Duodenal mucosa (tissue), 2 donors: ENCODE data around the gene FLOT1.
"Not testable (repeated sequence)": the region's sequence is repeated elsewhere in the genome, so short reads cannot be mapped to it uniquely, and the experiment has no call there.

Source experiments
- H3K27ac ChIP-seq: one replicate; pipeline ENCODE4 v1.7.0; 2013; ENCODE audit warnings: low read depth, low read length
- H3K27me3 ChIP-seq, 2 donors: one replicate each; pipeline ENCODE4 v1.7.0; 2013; ENCODE audit warnings: low read length in 2 of 2, control low read depth in 1 of 2; ENCODE audit not compliant: insufficient read depth in 2 of 2, control insufficient read depth in 1 of 2
- H3K36me3 ChIP-seq, 2 donors: one replicate each; pipeline ENCODE4 v1.7.0; 2013; ENCODE audit warnings: low read length in 2 of 2, control low read depth in 1 of 2; ENCODE audit not compliant: insufficient read depth in 2 of 2, control insufficient read depth in 1 of 2
- H3K4me1 ChIP-seq, 2 donors: one replicate each; pipeline ENCODE4 v1.7.0; 2013; ENCODE audit warnings: low read length in 2 of 2, control low read depth in 1 of 2; ENCODE audit not compliant: insufficient read depth in 2 of 2, control insufficient read depth in 1 of 2
- H3K4me3 ChIP-seq, 2 donors: one replicate each; pipeline ENCODE4 v1.7.0; 2013; ENCODE audit warnings: low read length in 2 of 2, low read depth in 1 of 2
- H3K9ac ChIP-seq, 2 donors: one replicate each; pipeline ENCODE4 v1.7.0; 2013; ENCODE audit warnings: low read length in 2 of 2, low read depth in 1 of 2
- H3K9me3 ChIP-seq, 2 donors: one replicate each; pipeline ENCODE4 v1.7.0; 2013; ENCODE audit warnings: low read length in 2 of 2, control low read depth in 1 of 2; ENCODE audit not compliant: control insufficient read depth in 1 of 2

Gene FLOT1

DNA sequence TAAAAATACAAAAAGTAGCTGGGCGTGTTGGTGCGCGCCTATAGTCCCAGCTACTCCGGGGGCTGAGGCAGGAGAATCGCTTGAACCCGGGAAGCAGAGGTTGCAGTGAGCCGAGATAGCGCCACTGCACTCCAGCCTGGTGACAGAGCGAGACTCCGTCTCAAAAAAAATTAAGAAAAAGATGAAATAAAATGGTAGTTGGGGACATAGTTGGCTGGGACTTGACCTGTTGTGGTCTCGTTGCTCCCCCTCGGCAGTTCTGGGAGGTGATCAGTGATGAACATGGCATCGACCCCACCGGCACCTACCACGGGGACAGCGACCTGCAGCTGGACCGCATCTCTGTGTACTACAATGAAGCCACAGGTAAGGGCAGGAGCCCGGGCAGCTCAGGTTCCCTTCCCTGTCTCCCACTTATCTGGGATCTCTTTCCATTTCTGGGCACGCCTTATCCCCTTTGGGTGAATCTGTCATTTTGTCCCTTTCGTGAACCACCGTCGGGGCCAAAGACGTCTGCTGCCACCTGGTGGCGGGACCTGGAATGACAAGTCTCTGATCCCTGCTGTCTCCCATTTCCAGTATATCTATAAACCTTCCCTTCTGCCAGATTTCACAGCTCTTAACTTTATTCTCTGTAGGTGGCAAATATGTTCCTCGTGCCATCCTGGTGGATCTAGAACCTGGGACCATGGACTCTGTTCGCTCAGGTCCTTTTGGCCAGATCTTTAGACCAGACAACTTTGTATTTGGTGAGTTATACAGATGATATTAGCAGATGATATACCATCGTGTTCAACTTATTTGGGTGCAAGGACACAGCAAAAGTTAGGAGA is 20.0 kb downstream of the FLOT1 start:
- Histone ChIP-seq H3K9ac (peak overlapping the region in 1 of 2 donors; percentile 61), H3K27ac (no peak overlapping the region)

DNA sequence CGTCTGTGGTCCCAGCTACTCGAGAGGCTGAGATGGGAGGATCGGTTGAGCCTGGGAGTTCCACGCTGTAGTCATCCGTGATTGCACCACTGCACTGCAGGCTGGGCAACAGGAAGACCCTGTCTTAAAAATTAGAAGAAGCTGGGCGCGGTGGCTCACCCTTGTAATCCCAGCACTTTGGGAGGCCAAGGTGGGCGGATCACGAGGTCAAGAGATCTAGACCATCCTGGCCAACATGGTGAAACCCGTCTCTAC is 20.5 kb downstream of the FLOT1 start:
- peaks cover 13 to 34% of the 10 kb centered on the region in 2 donors for H3K4me1 ChIP-seq
- H3K9ac ChIP-seq: peak overlapping the region; percentile 57 to 81
- H3K27me3 ChIP-seq, H3K9me3 ChIP-seq, H3K27ac ChIP-seq: not testable (repeated sequence)
- H3K36me3 ChIP-seq: peaks cover 18 to 45% of the 10 kb centered on the region in 2 donors
- peak overlapping the region; percentile 77 to 86 for H3K4me3 ChIP-seq

More for the DNA sequence above, 20.0 kb downstream of the FLOT1 start:
- peaks cover 13 to 34% of the 10 kb centered on the region in 2 donors for H3K4me1 ChIP-seq
- peaks cover 19 to 50% of the 10 kb centered on the region in 2 donors for H3K36me3 ChIP-seq
- peak overlapping the region; percentile 77 to 86 for H3K4me3 ChIP-seq
- H3K27me3 ChIP-seq: no peaks in the 10 kb centered on the region
- H3K9me3 ChIP-seq: no peaks in the 10 kb centered on the region

DNA sequence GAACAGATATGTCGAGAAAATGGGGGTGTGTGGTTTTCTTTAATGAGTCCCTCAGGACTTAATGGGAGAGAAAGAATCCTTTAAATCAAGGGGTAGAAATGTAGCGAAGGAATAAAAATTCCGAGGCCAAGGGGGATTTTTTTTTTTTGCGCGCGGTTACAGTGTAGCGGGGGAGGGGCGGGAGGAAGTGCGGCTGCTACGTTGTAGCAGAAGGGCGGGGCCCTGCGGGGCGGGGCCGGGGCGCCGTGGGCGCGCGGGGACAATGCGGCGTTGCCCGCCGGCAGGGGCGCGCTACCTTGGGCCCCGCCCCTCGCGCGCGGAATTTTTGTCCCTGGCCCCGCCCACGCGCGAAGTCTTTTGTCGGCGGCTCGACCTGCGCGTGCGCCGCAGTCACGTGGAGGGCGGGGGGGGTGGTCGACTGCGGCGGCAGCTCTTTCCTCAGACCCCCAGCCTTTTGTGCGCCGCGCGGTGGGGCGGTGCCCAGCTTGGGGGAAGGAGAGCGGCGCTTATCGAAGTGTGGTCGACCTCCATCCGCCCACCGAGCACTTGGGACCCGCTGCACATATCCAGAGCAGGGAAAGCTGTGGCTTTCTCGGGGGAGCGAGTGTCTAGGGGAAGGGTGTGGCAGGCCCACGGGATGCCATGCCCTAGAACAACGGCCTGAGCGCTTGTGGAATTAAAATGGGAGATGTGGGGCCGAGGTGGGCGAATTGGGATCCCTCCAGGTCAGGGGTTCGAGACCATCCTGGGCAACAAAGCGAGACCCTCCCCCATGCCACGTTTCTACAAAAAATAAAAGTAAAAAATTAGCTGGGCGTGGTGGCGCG is 21.1 kb downstream of the FLOT1 start:
- Histone ChIP-seq H3K27ac (peak overlapping the region; percentile 84), H3K9ac (peak overlapping the region; percentile 76 to 94), H3K36me3 (peaks cover 18 to 40% of the 10 kb centered on the region in 2 donors), H3K27me3 (no peaks in the 10 kb centered on the region), H3K4me1 (peaks cover 17 to 38% of the 10 kb centered on the region in 2 donors), H3K4me3 (peak overlapping the region; percentile 83 to 91), H3K9me3 (no peaks in the 10 kb centered on the region)

DNA sequence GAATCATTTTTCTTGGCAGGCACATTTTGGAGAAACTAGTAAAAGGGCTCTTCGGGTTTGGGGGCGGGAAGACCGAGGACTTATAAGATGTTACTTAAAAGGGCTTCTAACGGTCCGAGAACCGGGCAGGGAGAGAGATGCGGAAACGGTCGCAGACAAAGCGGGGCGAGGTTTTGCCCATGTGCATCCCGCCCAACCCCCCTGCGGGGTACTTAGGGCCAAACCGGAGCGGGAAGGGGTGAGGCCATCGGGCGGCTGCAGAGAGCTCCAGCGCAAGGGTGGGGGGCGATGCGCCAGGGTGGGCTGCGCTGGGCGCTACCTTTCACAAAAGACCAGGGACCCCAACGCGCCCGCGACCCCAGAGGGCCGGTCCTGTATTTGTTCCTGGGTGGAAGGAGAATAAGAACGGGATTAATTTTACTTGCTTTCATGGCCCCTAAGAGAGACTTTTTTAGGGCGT is 21.7 kb downstream of the FLOT1 start:
- H3K27me3 ChIP-seq: no peaks in the 10 kb centered on the region
- peak overlapping the region; percentile 84 for H3K27ac ChIP-seq
- peaks cover 18 to 37% of the 10 kb centered on the region in 2 donors for H3K4me1 ChIP-seq
- H3K9me3 ChIP-seq: no peaks in the 10 kb centered on the region
- peak overlapping the region; percentile 83 to 91 for H3K4me3 ChIP-seq
- peaks cover 15 to 35% of the 10 kb centered on the region in 2 donors for H3K36me3 ChIP-seq
- H3K9ac ChIP-seq: peak overlapping the region; percentile 76 to 94

DNA sequence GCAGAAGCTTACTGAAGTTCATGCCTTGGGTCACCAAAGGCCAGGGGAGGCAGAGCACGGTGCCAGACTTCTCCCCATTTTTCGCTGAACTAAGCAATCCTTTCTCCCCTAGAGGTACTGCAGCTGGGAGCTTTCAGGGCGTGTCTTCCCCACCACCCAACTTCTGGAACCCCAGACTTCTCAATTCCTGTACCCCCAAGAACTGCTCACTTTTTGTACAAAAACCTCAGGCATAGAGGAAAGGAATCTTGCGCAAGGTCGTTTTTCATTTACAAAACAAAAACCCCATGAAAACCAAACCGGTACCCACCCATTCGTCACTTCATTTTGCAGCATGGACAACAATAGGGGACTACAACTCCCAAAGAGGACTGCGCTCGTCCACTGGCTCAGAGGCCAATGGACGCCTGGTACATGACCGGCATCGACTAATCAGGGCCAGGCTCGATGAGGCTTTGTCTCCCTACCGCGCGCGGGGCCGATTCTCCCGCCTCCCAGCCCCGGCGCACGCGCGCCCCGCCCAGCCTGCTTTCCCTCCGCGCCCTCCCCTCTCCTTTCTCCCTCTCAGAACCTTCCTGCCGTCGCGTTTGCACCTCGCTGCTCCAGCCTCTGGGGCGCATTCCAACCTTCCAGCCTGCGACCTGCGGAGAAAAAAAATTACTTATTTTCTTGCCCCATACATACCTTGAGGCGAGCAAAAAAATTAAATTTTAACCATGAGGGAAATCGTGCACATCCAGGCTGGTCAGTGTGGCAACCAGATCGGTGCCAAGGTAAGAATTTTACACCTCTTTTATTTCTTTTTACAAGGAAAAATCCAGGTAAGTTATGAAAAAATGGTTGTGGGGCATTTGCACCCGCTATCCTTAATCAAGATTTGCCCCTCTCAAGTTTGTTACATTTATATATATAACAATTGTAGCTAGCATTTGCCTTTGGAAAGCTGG is 22.4 kb downstream of the FLOT1 start, which contains the start of gene TUBB:
Gene TUBB (plus strand): TSS at position 562 of the 947 bp plus-strand sequence. CDS start 155 bp downstream, at position 717.
- peak within 1 kb of the TSS; percentile 84 for H3K27ac ChIP-seq
- H3K36me3 ChIP-seq: peaks cover 12 to 28% of the 10 kb centered on the region in 2 donors
- H3K9me3 ChIP-seq: no peaks in the 10 kb centered on the region
- H3K27me3 ChIP-seq: no peaks in the 10 kb centered on the region
- peak within 1 kb of the TSS; percentile 76 to 94 for H3K9ac ChIP-seq
- H3K4me3 ChIP-seq: peak within 1 kb of the TSS; percentile 83 to 91
- peaks cover 18 to 35% of the 10 kb centered on the region in 2 donors for H3K4me1 ChIP-seq

DNA sequence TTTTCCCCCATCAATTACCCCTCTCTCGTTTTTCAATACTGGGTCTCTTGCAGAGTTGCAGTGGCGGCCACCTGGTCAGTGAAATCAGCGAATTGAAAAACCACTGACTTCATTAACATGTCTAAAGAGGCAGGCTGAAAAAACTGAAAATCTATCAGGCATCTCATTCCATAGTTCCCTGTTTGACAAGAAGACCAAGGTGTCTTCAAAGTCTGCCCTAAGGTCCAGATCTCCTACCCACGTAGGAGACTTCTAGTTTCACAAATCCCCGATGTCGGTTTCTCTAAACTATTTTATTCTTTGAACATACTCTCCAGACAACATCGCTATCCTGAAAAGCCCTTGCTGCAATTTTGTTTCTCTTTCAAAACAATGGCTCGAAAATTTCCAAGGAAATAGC is 23.1 kb downstream of the FLOT1 start:
- Histone ChIP-seq H3K4me1 (peaks cover 18 to 35% of the 10 kb centered on the region in 2 donors), H3K4me3 (peak overlapping the region; percentile 71 to 91), H3K9ac (peak overlapping the region; percentile 74 to 94), H3K27ac (peak overlapping the region; percentile 63), H3K36me3 (peaks cover 9 to 21% of the 10 kb centered on the region in 2 donors), H3K27me3 (no peaks in the 10 kb centered on the region), H3K9me3 (no peaks in the 10 kb centered on the region)

DNA sequence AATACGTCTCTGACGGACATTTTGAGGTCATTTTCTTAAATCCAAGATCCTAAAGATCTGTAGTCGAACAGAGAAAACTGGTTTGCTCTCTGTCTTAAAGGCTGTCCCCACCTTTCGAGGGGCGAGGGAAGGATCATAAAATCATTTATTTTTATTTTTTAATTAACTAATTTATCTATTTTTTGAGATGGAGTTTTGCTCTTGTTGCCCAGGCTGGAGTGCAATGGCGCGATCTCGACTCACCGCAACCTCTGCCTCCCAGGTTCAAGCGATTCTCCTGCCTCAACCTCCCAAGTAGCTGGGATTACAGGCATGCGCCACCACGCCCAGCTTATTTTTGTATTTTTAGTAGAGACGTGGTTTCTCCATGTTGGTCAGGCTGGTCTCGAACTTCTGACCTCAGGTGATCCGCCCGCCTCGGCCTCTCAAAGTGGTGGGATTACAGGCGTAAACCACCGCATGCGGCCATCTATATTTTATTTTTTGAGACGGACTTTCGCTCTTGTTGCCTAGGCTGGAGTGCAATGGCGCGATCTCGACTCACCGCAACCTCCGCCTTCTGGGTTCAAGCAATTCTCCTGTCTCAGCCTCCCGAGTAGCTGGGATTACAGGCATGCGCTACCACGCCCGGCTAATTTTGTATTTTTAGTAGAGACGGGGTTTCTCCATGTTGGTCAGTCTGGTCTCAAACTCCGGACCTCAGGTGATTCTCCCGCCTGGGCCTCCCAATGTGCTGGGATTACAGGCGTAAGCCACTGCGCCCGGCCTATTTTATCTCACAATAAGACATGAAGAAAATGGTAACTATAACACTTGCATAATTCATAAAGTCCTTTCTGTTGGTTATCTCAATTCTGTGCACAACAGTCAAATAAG is 24.4 kb downstream of the FLOT1 start:
- peak overlapping the region; percentile 67 to 73 for H3K4me3 ChIP-seq
- H3K9ac ChIP-seq: peak overlapping the region; percentile 68 to 69
- peak overlapping the region; percentile 85 for H3K27ac ChIP-seq
- not testable (repeated sequence) for H3K9me3 ChIP-seq, H3K27me3 ChIP-seq
- peaks cover 15 to 29% of the 10 kb centered on the region in 2 donors for H3K4me1 ChIP-seq
- H3K36me3 ChIP-seq: peaks cover 4 to 18% of the 10 kb centered on the region in 2 donors

DNA sequence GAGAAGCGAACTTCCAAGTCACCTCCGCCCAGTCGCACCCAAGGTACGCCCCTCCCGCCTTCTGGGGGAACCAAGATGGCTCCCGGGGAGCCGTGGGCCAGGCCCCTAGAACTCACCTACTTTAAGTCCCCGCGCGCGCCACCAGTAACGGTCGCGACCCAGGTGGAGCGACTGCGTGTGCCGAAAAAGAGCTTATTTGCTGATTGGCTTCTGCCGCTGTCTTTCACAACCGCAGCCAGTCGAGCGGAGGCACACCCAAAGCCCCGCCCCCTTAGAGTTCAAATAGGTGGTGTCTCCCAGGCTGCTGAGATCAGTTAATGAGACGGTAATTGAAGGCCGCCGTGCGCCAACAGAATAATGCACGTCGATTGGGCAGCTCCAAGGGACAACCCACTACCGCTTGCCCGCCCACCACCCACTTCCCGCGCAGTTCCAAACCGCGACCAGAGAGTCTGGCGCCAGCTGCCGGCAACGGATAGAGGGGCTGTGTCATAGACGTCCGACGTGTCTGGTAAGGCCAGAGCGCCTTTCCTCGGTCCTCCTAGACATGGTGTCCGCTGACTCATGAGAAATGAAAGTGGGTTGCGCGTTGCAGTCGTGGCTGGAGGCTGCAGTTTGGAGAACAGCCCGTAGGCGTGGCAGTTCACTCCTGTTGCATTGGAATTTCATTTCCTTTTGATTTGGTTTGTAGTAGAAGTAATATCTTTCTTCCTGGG is 25.2 kb downstream of the FLOT1 start, which contains the start of gene MDC1:
Gene MDC1 (minus strand): TSS at position 153 of the 716 bp plus-strand sequence. CDS start 2,106 bp downstream, outside the sequence.
- H3K9ac ChIP-seq: peak within 1 kb of the TSS; percentile 68 to 69
- peaks cover 11 to 21% of the 10 kb centered on the region in 2 donors for H3K4me1 ChIP-seq
- H3K4me3 ChIP-seq: peak within 1 kb of the TSS; percentile 67 to 83
- no peaks in the 10 kb centered on the region for H3K9me3 ChIP-seq
- peak within 1 kb of the TSS; percentile 85 for H3K27ac ChIP-seq
- no peaks in the 10 kb centered on the region for H3K27me3 ChIP-seq
- peaks cover 6 to 18% of the 10 kb centered on the region in 2 donors for H3K36me3 ChIP-seq
